OCI-LY1 (cell line): ENCODE results near the gene NUP93.
"Not testable (repeated sequence)": the region's sequence is repeated elsewhere in the genome, so short reads cannot be mapped to it uniquely, and the experiment has no call there.

Experiments used
- H2AFZ ChIP-seq: fragments of 200-600 bp; sonication (generic), shearing (Covaris generic); 2 replicates; pipeline ENCODE4 v1.6.0; 2014; ENCODE audit warnings: antibody characterized with exemption, mild to moderate bottlenecking, low read length
- H3F3A ChIP-seq: fragments of 200-600 bp; sonication (generic), shearing (Covaris generic); 2 replicates; pipeline ENCODE4 v1.6.0; 2014; ENCODE audit warnings: mild to moderate bottlenecking, antibody characterized with exemption, low read length, moderate library complexity; ENCODE audit not compliant: insufficient read depth
- H3K27ac ChIP-seq: fragments of 200-600 bp; sonication (generic); 2 replicates; pipeline ENCODE4 v1.5.1; 2014; ENCODE audit warnings: low read length, mixed run types, mild to moderate bottlenecking, low read depth; ENCODE audit not compliant: poor library complexity, severe bottlenecking
- H3K27me3 ChIP-seq: fragments of 200-600 bp; sonication (generic); 2 replicates; pipeline ENCODE4 v1.6.0; 2014; ENCODE audit warnings: antibody characterized with exemption, mild to moderate bottlenecking, low read length, moderate library complexity; ENCODE audit not compliant: insufficient read depth
- H3K36me3 ChIP-seq: fragments of 200-600 bp; sonication (generic); 2 replicates; pipeline ENCODE4 v1.6.1; 2014; ENCODE audit warnings: mild to moderate bottlenecking, antibody characterized with exemption, low read length, moderate library complexity, mixed read lengths; ENCODE audit not compliant: insufficient read depth
- H3K4me1 ChIP-seq: fragments of 200-600 bp; sonication (generic); 2 replicates; pipeline ENCODE4 v1.5.1; 2014; ENCODE audit warnings: mild to moderate bottlenecking, low read length, moderate library complexity; ENCODE audit not compliant: insufficient read depth, severe bottlenecking
- H3K4me2 ChIP-seq: fragments of 200-600 bp; sonication (generic), shearing (Covaris generic); 2 replicates; pipeline ENCODE4 v1.6.1; 2014; ENCODE audit warnings: low read length
- H3K4me3 ChIP-seq: fragments of 200-600 bp; sonication (generic); 2 replicates; pipeline ENCODE4 v1.5.1; 2014; ENCODE audit warnings: low read length, low read depth, mild to moderate bottlenecking, mixed read lengths; ENCODE audit not compliant: poor library complexity, severe bottlenecking
- H3K79me2 ChIP-seq: fragments of 200-600 bp; shearing (Covaris generic); 2 replicates; pipeline ENCODE4 v1.6.1; 2016; ENCODE audit warnings: mixed run types, low read length, mixed read lengths; ENCODE audit not compliant: insufficient read depth
- H3K9ac ChIP-seq: fragments of 200-600 bp; sonication (generic), shearing (Covaris generic); 2 replicates; pipeline ENCODE4 v1.6.1; 2014; ENCODE audit warnings: mild to moderate bottlenecking, low read length, mixed read lengths
- H3K9me2 ChIP-seq: fragments of 200-600 bp; sonication (generic), shearing (Covaris generic); 2 replicates; pipeline ENCODE4 v1.6.1; 2014; ENCODE audit warnings: low read depth, mild to moderate bottlenecking, low read length, mixed read lengths
- H3K9me3 ChIP-seq: fragments of 200-600 bp; shearing (Covaris generic); 2 replicates; pipeline ENCODE4 v1.6.1; 2014; ENCODE audit warnings: low read length, mixed read lengths
- H4K20me1 ChIP-seq: fragments of 200-600 bp; sonication (generic), shearing (Covaris generic); 2 replicates; pipeline ENCODE4 v1.6.0; 2016; ENCODE audit warnings: mild to moderate bottlenecking, low read length; ENCODE audit not compliant: insufficient read depth
- EZH2 ChIP-seq: fragments of 200-600 bp; sonication (generic), shearing (Covaris generic); IDR thresholded peaks from 2 replicates; pipeline ENCODE4 v1.8.0; 2017; ENCODE audit warnings: borderline replicate concordance, mixed run types, mild to moderate bottlenecking, antibody characterized with exemption, low read length, moderate library complexity, mixed read lengths
- TF ChIP-seq, protein P1 (sequence below): fragments of 200-600 bp; sonication (generic), shearing (Covaris generic); IDR thresholded peaks from 2 replicates; pipeline ENCODE4 v1.5.1; 2017; ENCODE audit warnings: mild to moderate bottlenecking, antibody characterized with exemption, low read length, moderate library complexity, mixed read lengths

NUP93 gene

GRCh38 chr16:56800355-56800754 is 70.4 kb downstream of the NUP93 start:
- no peak overlapping the region for H3K4me2 ChIP-seq
- TF ChIP-seq, protein P1, sequence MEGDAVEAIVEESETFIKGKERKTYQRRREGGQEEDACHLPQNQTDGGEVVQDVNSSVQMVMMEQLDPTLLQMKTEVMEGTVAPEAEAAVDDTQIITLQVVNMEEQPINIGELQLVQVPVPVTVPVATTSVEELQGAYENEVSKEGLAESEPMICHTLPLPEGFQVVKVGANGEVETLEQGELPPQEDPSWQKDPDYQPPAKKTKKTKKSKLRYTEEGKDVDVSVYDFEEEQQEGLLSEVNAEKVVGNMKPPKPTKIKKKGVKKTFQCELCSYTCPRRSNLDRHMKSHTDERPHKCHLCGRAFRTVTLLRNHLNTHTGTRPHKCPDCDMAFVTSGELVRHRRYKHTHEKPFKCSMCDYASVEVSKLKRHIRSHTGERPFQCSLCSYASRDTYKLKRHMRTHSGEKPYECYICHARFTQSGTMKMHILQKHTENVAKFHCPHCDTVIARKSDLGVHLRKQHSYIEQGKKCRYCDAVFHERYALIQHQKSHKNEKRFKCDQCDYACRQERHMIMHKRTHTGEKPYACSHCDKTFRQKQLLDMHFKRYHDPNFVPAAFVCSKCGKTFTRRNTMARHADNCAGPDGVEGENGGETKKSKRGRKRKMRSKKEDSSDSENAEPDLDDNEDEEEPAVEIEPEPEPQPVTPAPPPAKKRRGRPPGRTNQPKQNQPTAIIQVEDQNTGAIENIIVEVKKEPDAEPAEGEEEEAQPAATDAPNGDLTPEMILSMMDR, result no peak
- TF ChIP-seq EZH2, result no peak
- H3K4me1 ChIP-seq, result no peaks in the 10 kb centered on the region
- H3K9me2 ChIP-seq, result no peaks in the 10 kb centered on the region
- no peak overlapping the region for H2AFZ ChIP-seq
- H3K36me3 ChIP-seq, result peaks cover 16% of the 10 kb centered on the region
- H4K20me1 ChIP-seq, result no peaks in the 10 kb centered on the region
- H3K9ac ChIP-seq, result no peak overlapping the region
- H3K9me3 ChIP-seq, result no peaks in the 10 kb centered on the region
- H3F3A ChIP-seq, result no peaks in the 10 kb centered on the region
- no peaks in the 10 kb centered on the region for H3K79me2 ChIP-seq
- no peaks in the 10 kb centered on the region for H3K27me3 ChIP-seq
- no peak overlapping the region for H3K4me3 ChIP-seq
- no peak overlapping the region for H3K27ac ChIP-seq

DNA sequence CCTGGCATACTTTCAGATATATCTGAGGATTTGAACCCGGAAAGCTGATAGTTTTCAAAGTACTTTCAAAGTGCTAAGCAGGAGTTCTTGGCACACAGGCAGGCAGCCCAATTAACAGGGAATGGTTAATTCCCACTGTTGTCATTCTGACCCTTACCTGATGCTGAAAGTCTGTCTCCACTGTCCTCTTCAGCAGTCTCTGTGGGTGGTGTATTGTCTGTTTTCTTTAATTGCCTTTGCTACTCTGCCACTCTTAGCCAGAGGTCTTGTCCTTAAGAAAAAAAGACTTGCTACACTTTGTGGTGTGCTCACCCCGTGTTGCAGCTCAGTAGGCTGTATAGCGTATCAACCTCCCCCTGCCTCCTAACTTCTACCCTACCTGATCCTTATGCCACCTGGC is 71.8 kb downstream of the NUP93 start:
- Histone ChIP-seq H3K36me3 (peaks cover 29% of the 10 kb centered on the region), H3F3A (no peaks in the 10 kb centered on the region), H3K4me2 (no peak overlapping the region), H3K4me1 (no peaks in the 10 kb centered on the region), H3K9me3 (no peaks in the 10 kb centered on the region), H4K20me1 (no peaks in the 10 kb centered on the region), H3K9me2 (no peaks in the 10 kb centered on the region), H3K9ac (no peak overlapping the region), H3K27ac (no peak overlapping the region), H2AFZ (no peak overlapping the region), H3K27me3 (no peaks in the 10 kb centered on the region), H3K79me2 (no peaks in the 10 kb centered on the region), H3K4me3 (no peak overlapping the region)
- no peak for TF ChIP-seq EZH2
- TF ChIP-seq, protein P1, result no peak

- TF ChIP-seq, protein P1, result no peak
- TF ChIP-seq EZH2, result no peak
- H3K9me2 ChIP-seq, result no peaks in the 10 kb centered on the region
- no peak overlapping the region for H2AFZ ChIP-seq
- H3K27ac ChIP-seq, result no peak overlapping the region
- H3K4me1 ChIP-seq, result no peaks in the 10 kb centered on the region
- H4K20me1 ChIP-seq, result no peaks in the 10 kb centered on the region
- H3F3A ChIP-seq, result no peaks in the 10 kb centered on the region
- no peak overlapping the region for H3K4me2 ChIP-seq
- peaks cover 37% of the 10 kb centered on the region for H3K36me3 ChIP-seq
- H3K79me2 ChIP-seq, result no peaks in the 10 kb centered on the region
- H3K4me3 ChIP-seq, result no peak overlapping the region
- no peaks in the 10 kb centered on the region for H3K9me3 ChIP-seq
- no peaks in the 10 kb centered on the region for H3K27me3 ChIP-seq
- H3K9ac ChIP-seq, result no peak overlapping the region
These were observed 77.2 kb downstream of the NUP93 start for GRCh38 chr16:56807011-56807675.

- H3K79me2 ChIP-seq, H3K4me1 ChIP-seq, H3K9me3 ChIP-seq, H3F3A ChIP-seq, H3K27me3 ChIP-seq, H3K27ac ChIP-seq, H3K4me2 ChIP-seq, H4K20me1 ChIP-seq, H3K9ac ChIP-seq, H2AFZ ChIP-seq, H3K4me3 ChIP-seq, H3K9me2 ChIP-seq: not testable (repeated sequence)
- peaks cover 37% of the 10 kb centered on the region for H3K36me3 ChIP-seq
These were observed 77.7 kb downstream of the NUP93 start for GRCh38 chr16:56807676-56808067.
